HG02840 (cell line): Measurements from ENCODE around the gene FOXJ3.

Source experiments
- ATAC-seq: cut with Tn5 transposase; IDR thresholded peaks from one replicate; pipeline ENCODE4 v1.9.1; 2021; ENCODE audit warnings: mild to moderate bottlenecking, moderate library complexity, moderate number of reproducible peaks; ENCODE audit not compliant: unreplicated experiment, low FRiP score

Gene FOXJ3

GRCh38 chr1:42335809-42336518 lies 929 bp upstream of the FOXJ3 start:
- no peak for ATAC-seq

GRCh38 chr1:42334240-42335049 lies 590 bp downstream of the FOXJ3 start:
- peak; percentile 60 for ATAC-seq

GRCh38 chr1:42333662-42334239 lies 1.3 kb downstream of the FOXJ3 start:
- no peak for ATAC-seq

DNA sequence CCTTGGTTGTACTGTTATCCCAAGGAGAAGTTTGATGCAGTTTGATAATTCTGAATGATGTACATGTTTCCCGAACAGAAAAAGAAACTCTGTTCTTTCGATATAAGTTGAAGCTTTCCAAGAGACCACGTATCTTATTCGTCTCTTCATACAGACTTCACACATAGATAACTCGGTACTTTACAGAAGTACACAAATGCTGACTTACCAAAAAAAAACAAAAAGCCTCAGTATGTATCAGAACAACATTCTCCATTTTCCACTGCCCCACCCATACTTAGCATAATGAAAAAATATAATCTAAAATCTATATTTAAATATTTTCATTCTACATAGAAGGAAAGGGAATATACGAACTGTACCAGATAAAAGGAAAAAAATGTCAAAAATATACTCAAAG lies 2.2 kb downstream of the FOXJ3 start:
- no peak for ATAC-seq

DNA sequence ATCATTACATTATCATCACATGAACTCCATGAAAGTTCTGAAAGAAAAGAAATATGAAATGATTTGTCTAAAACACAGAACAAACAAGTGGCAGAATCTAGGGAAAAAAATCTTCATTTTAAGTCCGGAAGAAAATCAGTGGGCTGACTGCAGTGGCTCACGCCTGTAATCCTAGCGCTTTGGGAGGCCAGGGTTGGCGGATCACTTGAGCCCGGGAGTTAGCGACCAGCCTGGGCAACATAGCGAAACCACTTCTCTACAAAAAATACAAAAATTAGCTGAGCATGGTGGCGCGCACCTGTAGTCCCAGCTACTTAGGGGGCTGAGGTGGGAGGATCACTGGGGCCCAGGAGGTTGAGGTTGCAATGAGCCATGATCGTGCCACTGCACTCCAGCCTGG lies 4.8 kb downstream of the FOXJ3 start:
- ATAC-seq, result no peak

DNA sequence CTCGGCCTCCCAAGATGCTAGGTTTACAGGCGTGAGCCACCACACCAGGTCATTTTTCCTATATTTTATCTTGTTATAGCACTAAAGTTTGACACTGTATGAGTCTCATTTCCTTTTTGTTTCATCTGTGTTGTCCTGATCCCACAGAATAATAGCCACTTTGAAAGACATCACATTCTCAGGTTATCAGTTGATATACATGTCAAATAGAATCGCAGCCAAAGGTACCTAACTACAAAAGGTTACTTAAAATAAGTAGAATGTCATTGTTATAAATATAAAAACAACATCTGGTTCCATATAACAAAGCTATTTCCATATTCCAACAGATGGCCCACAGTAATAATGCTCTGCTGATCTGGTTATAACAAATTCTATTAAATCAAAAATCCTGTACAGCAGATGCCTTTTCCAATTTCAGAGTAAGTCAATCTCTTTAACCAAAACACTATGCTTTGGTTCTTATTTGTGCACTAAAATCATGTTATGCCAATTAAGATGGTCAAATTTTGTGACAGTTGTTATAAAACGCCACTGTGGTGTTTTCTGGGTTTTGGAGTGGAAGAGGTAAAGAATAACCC lies 6.0 kb downstream of the FOXJ3 start:
- ATAC-seq, result no peak

- ATAC-seq, result no peak
Measured at GRCh38 chr1:42328047-42328625, 6.9 kb downstream of the FOXJ3 start.

DNA sequence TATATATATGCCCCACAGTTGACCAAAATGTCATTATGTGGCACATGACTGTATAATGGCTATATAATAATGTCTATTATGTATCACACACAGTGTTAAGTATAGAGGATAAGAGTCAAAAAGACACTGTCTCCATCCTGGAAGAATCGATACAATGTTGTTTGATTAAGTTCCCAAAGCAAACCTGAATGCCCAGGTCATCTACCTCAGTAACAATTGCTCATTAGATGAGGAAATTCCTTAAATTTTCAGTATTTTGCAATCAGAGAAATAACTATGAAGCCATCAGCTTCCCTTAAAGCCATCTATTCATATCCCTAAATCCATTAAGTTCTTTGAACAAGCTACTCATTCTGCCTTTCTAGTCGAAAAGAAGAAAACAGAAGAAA lies 10.0 kb downstream of the FOXJ3 start:
- no peak for ATAC-seq

GRCh38 chr1:42324398-42325013 lies 10.5 kb downstream of the FOXJ3 start:
- ATAC-seq, result no peak

DNA sequence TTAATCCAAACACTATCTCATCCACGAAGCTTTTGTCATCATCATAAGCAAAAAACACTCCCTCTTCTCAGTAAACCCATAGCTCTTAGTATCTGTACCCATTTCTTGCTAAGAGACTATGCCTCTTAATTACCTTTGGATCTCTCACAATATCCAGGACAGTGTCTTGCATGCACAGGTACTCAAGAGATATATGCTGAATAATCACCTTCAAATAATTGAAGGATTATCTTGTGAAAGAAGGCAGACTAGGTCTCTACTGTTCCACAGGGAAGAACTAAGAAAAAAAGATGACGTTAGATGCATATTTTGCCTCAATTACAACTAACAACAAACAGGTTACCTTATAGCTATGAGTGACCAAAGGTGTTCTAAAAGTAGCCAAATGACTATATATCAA lies 11.5 kb downstream of the FOXJ3 start:
- ATAC-seq, result no peak

DNA sequence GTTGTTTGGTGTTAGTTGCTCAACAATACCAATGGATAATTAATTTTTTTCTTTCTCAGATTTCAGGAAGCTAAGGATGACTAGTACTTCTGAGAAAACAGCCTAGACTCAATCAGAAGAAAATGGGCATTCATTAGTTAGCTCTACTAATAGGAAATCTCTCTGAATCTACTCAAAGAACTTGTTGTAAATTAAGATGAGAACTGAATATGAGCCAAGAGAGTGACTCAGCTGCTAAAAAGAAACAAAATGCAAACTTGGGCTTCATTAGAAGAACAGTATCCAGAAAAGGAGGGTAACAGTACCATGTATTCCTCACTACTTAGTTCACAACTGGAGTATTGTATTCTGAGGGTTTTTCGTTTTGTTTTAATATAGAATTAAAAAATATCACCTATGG lies 12.5 kb downstream of the FOXJ3 start:
- no peak for ATAC-seq

DNA sequence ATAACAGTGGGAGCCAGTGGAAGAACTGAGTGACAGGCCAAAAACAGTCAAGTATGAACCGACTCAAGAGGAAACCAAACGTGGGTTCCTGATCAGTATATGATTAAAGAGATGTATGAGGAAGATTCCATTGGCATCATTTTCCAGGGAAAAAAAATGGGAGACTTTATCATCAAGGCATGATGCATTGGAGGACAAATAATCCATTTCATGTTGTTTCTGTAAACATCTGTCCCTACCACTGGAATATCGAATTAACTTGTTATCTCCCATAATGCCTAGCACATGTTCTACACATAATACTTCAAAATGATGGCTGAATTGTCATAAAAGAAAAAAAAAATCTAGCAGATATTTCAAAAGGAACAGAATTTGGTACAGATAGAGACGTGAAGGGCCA lies 13.3 kb downstream of the FOXJ3 start:
- no peak for ATAC-seq

DNA sequence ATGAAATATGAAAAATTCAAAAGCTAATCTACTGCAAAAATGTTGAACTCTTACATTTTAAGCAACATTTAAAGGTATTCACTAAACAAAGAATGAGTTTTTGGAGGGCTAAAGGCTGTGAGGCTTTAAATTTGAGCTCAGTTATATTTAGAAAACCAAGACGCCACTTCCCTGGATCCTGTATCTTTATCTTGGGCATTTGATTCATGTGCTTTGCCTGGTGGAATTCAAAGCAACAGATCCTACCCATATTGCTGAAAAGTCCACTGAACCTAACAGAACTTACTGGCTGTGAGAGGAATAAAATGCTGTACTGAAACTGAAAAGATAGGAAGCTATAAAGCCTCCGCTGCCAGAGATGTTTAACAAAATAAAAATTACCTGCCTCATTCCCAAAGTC lies 14.3 kb downstream of the FOXJ3 start:
- ATAC-seq, result no peak

GRCh38 chr1:42319871-42320484 lies 15.1 kb downstream of the FOXJ3 start:
- ATAC-seq, result no peak

DNA sequence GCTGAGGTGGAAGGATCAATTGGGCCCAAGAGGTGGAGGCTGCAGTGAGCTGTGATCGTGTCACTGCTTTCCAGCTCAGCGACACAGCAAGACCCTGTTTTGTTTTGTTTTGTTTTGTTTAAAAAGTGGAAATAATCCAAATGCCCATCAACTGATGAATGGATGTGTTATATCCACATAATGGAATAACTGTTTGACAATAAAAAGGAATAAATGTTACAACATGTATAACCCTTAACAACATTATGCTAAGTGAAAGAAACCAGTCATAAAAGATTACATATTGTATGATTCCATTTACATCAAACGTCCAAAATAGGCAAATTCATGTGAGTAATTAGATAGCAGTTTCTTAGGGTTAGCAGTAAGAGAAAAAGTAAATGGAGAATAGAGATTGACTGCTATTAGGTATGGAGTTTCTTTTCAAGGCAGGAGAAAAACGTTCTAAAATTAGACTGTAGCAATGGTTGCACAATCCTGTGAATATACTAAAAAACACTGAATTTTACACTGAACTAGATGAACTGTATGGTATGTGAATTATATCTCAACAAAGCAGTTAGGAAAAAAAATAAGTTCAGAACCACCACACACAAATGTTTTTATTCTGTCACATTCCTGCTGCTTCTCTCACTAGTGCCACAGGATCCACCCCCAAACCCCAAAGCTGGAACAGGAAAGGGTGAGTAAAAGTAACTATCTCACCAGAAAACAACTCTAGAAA lies 15.7 kb downstream of the FOXJ3 start:
- ATAC-seq, result no peak

DNA sequence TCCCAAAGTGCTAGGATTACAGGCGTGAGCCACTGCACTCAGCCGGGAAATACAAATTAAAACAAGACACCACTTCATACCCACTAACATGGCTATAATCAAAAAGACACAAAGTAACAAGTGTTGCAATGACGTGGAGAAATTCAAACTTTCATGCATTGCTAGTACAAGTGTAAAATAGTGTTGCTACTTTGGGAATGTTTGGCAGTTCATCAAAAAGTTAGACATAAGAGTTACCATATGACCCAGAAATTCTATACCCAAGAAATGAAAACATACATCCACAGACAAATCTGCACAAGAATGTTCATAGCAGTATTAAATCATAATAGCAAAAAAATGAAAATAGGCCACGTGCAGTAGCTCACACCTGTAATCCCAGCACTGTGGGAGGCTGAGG lies 16.4 kb downstream of the FOXJ3 start:
- no peak for ATAC-seq

DNA sequence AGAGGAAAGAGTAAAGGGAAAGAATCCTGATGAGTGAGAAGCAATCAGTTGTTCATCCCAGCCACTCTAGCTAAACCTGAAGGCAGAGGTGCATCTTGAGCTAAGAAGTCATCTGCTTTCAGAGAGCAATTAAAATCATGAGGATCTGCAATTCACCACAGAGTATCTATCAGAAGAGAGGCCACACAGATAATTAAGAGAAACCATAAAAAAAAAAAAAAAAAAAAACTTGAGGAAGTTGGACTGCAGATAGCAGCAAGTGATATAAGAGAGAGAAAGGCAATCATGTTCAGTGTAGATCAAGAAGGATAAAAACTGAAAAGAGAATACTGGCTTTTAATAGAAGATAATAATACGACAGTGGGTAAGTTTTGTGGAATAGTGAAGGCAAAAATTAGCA lies 17.7 kb downstream of the FOXJ3 start:
- ATAC-seq, result no peak

DNA sequence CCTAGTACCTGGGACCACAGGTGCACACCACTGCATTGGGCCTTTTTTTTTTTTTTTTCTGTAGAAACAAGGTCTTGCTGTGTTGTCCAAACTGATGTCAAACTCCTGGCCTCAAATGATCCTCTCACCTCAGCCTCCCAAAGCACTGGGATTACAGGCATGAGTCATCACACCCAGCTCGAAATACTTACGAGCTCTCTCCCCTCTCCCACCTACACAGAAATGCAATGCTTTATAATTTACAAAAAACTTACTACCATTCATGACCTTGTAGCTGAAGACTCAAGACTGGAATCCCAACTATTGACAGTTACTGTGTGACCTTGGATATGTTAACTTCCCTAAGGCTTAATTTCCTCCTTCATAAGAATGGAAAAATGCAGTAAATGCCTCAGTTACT lies 18.7 kb downstream of the FOXJ3 start:
- ATAC-seq, result no peak

DNA sequence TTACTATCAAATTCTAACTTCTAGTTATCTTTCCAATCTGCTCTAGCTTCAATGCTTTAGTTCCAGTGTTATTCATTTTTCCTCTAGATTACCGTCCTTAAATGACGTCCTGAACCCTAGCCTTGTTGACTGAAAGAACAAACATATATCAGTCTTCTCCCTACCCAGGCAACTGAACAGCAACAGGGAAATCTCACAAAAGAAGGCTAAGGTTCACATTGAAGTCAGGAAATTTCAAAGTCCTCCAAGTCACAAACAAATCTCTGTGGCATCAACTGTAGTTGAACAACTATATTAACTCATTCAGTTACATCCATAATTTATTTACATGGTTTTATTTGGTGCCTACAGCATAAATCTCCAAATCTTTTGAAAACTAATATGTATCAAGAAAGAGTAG lies 19.5 kb downstream of the FOXJ3 start:
- no peak for ATAC-seq

GRCh38 chr1:42313970-42314369 lies 21.1 kb downstream of the FOXJ3 start:
- ATAC-seq, result no peak
